NCI-H69 (cell line): Measurements from ENCODE around the gene MYO5C.

Source experiments
- DNase-seq: peaks from one replicate; lab custom pipeline; 2025; lab: John Stamatoyannopoulos, UW

MYO5C gene

GRCh38 chr15:52295421-52296001 is at the start of gene MYO5C:
MYO5C (minus strand) TSS chr15:52295804; CDS start chr15:52295636, 168 bp downstream.
- DNase-seq: peak; percentile 94

- no peak for DNase-seq
Observed at GRCh38 chr15:52344592-52344991, 49.0 kb upstream of the MYO5C start.

GRCh38 chr15:52343831-52344230 is 48.2 kb upstream of the MYO5C start:
- DNase-seq: no peak

GRCh38 chr15:52340093-52340492 is 44.5 kb upstream of the MYO5C start:
- DNase-seq: no peak

GRCh38 chr15:52338891-52339290 is 43.3 kb upstream of the MYO5C start:
- no peak for DNase-seq

GRCh38 chr15:52338058-52338457 is 42.5 kb upstream of the MYO5C start:
- peak; percentile 11 for DNase-seq

GRCh38 chr15:52337198-52337853 is 41.7 kb upstream of the MYO5C start:
- no peak for DNase-seq

- DNase-seq: peak; percentile 44
Observed at GRCh38 chr15:52336529-52336928, 40.9 kb upstream of the MYO5C start.

- no peak for DNase-seq
Observed at GRCh38 chr15:52334491-52335160, 39.0 kb upstream of the MYO5C start.

- DNase-seq: peak; percentile 69
Observed at GRCh38 chr15:52331490-52332240, 36.1 kb upstream of the MYO5C start.

- no peak for DNase-seq
Observed at GRCh38 chr15:52329987-52330386, 34.4 kb upstream of the MYO5C start.

- DNase-seq: no peak
Observed at GRCh38 chr15:52329150-52329549, 33.5 kb upstream of the MYO5C start.

- DNase-seq: no peak
Observed at GRCh38 chr15:52328680-52329079, 33.1 kb upstream of the MYO5C start.

GRCh38 chr15:52326756-52327155 is 31.2 kb upstream of the MYO5C start:
- no peak for DNase-seq

GRCh38 chr15:52324109-52324508 is 28.5 kb upstream of the MYO5C start:
- no peak for DNase-seq

GRCh38 chr15:52318729-52319500 is 23.3 kb upstream of the MYO5C start:
- peak; percentile 27 for DNase-seq

GRCh38 chr15:52317688-52318087 is 22.1 kb upstream of the MYO5C start:
- DNase-seq: no peak

- no peak for DNase-seq
Observed at GRCh38 chr15:52317022-52317421, 21.4 kb upstream of the MYO5C start.

- no peak for DNase-seq
Observed at GRCh38 chr15:52309154-52309548, 13.5 kb upstream of the MYO5C start.

GRCh38 chr15:52308446-52309153 is 13.0 kb upstream of the MYO5C start:
- no peak for DNase-seq

GRCh38 chr15:52307847-52308246 is 12.2 kb upstream of the MYO5C start:
- no peak for DNase-seq
